Liver (tissue), 3 donors: Measurements from ENCODE around the gene ELF4.

ENCODE experiments used
- ATF3 ChIP-seq: IDR thresholded peaks from 2 replicates; pipeline ENCODE4 v1.6.1; 2016; ENCODE audit warnings: antibody characterized with exemption
- CTCF ChIP-seq: fragments of 150-350 bp; IDR thresholded peaks from 2 replicates; pipeline ENCODE4 v1.5.1; 2017; ENCODE audit warnings: improper control_type of control experiment, low read depth, low read length; ENCODE audit not compliant: missing input control
- RAD21 ChIP-seq, 2 donors: IDR thresholded peaks; 2 replicates each; pipeline ENCODE4 v1.6.1; 2016; ENCODE audit warnings: antibody characterized with exemption in 2 of 2, mild to moderate bottlenecking in 2 of 2
- SP1 ChIP-seq: IDR thresholded peaks from 2 replicates; pipeline ENCODE4 v1.6.1; 2018; ENCODE audit warnings: antibody characterized with exemption, mild to moderate bottlenecking
- donor health status: healthy.
- donor health status: healthy.

DNA sequence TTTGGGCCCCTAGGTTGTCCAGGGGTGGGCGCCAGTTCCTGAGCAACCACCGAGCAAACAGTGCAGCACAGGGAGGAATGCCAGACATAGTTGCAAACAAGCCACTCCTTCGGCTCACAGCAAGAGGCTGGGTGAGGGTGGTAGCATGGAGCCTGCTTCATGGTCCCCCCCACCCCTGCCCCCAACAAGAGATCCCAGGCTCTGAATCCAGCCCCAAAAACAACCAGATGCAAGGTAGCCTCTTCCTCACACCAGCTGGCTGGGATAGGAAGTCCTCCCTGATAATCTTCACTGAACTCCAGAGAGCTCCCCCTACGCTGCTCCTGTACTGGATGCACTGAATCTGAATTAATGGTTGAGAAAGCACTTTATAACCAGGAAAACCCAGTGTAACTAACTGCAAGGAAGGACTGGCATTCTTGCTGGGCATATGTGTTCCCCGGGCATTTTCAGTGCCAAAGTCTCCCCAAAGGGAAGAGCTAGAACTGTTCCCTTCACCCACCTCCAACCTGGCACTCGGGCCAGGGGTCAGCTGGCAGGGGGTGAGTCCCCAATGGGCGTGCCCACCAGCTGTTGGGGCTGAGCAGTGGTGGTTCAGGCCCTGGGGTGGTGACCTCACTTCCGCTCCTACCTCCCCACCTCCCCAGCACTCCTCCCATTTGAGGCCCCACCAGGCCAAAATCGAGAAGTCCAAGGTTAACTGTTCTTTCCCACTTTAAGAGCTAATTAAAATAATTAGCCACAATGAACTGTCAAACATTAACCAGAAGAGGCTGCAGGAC is 1.5 kb downstream of the ELF4 start:
- TF ChIP-seq SP1 (no peak), CTCF (no peak), ATF3 (no peak), RAD21 (IDR thresholded peaks at IDR 0.05) (no peak)
